Measurements from ENCODE around the gene TM2D1.

TM2D1 gene

GRCh38 chr1:61645476-61645875 is 79.5 kb downstream of the TM2D1 start:
- FAIRE-seq (no peak), DNase-seq (ENCODE audit: insufficient read length, low spot score) (no peak)

DNA sequence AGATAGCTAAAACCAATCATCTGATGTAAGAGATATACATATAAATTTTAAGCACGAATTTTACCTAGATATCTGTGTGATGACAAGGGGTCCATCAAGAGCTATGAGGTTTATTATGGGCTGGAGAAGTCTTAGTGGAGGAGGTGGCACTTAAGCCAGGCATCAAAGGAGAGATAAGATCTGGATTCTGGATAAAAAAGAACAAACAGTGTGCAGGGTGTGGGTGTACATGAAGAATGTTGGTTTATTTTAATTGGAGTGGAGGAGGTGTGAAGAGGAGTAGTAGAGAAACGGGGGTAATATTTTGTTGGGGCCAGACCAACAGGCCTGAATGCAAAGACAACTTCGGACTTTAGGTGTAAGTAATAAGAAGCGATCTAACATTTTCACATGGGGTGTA is 80.6 kb downstream of the TM2D1 start:
- no peak for DNase-seq (ENCODE audit: insufficient read length, low spot score)
- no peak for FAIRE-seq

DNA sequence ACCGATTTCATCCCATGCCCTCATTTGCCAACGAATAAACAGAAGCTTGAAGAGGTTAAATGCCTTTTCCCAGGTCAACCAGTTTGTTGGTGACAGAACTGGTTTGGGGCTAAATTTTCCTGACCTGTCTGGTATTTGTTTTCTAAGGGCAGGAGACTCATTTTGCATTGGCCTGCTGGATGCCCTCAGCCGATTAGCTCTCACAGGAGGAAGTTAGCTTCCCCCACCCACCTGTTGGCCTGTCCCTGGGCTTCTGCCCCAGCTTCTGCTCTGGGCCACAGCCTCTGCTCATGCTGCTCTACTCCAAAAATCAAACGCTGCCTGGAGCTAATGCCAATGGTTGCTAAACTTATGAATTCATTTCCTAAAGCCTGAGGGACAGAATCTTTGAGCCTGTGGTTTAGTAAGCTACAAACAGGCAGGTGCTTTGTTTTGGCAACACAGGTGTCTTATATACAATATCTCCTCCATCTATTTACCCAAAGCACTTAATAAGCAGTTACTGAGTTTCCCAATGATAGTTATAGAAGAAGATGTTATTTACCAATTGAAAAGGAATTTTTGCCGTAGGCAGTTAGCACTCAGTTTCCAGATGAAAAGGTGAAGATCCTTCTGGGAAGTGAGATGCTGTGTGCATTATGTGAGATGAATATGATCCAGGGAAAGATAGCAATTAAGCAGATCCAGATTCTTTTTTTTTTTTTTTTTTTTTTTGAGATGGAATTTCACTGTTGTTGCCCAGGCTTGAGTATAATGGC is 82.3 kb downstream of the TM2D1 start:
- FAIRE-seq (no peak), DNase-seq (ENCODE audit: insufficient read length, low spot score) (no peak)

DNA sequence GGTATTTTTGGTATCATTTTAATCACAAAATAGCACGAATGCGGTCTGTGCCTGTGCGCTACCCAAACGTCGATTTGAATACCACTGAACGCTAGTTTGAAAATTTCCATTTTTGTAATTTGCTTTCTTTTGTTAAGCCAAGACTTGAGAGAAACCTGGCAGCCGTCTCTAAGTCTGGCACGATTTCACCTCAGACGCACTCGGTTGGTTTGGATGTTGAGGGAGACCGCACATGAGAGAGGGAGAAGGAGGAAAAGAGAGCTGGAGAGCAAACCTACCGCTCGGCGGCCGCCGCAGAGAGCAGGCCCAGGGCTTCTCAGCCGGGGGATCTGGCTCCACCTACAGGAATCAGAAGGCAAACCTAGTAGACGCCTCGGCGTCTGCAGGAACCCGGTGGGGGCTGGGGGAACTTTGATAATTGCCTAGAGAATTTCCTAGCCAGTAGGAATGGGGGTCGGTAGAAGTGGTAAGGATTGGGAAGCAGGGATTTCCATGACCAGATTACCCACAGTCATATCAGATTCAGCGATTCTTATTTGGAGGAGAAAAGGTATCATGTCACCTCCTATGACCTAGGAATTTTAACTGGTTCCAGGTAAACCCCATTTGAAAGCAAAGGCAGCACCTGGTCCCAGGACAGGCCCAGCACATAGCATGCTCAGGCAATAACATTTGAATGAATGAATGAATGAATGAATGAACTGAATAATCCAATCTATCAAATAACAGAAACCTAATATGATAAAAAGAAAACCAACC is 83.2 kb downstream of the TM2D1 start:
- peak; percentile 75 for FAIRE-seq

DNA sequence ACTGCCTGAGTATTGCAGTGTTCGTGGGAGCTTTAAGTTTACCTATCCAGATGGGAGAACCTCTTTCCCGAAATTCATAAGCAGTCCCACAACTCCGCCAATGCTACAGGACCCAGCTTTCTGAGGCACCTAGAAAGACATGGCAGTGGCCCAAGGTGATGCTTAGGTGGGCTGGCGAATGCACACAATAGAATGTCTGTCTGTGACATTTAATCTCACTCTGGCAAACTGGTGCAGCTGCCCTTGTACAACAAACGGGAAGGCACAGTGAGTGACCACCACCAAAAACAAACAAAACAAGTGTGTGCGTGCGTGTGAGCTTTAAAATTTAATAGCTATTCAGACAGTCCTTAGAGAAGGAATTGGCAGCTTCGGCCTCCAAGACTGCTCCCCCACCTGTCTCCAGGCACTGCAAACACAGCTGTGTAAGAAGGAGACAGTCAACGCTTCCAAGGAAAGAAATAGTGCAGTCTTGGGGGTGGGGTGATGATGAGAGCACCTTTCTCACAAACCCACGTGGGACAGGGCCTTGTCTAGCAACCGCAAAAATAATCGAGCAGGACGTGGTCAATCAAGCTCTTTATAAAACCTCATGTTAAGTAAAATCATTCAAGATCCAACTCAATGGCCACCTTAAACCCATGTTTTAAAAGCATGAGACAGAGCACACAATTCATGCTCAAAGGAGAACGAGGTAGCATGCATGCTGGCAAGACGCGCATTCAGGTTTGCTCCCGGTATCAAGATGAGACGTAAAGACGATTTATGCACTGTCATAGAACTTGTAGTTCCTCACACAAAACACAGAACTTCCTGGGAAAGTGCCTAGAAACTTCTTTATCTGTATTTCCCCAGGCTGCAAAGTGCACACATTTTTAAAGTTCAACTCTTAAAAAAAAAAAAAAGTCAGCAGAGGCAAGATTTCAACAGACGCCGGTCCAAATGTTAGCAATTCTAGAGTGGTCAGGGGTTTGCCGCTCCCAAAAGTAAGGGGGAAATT is 84.1 kb downstream of the TM2D1 start:
- FAIRE-seq (no peak), DNase-seq (ENCODE audit: insufficient read length, low spot score) (no peak)

More for the DNA sequence above, 83.2 kb downstream of the TM2D1 start:
- DNase-seq (ENCODE audit: insufficient read length, low spot score) = peak; percentile 52

DNA sequence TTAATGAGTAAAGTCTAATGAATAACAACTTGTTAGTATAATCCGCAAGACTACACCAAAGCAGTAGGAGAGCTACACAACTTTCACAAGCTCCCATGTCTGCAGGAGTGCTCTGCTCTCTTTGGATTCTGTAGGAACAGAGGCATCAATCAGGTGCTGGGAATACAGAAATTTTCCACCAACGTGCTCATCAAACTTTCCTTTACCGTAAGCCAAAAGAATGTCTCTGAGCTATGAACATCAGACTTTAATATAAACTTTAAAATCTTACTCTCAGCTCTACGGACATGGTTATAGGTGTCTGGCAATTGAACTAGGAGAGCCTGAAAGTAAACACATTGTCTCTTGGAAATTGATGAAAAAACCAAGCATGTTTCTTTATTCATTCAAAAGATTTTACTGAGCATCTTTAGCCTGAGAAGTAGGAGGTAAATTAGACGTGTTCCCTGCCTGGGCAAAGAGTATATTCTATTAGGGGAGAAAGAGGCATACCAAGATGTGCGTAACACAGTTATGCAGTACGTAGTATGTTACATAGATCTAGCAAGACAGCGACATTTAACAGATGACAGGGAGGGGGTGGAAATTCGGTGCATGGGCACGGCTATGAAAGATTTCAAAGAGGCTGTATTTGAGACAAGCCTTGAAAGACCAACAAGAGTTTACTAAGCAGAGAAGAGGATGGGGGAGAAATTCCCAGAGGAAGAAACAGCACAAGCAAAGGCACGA is 85.2 kb downstream of the TM2D1 start:
- no peak for FAIRE-seq
- no peak for DNase-seq (ENCODE audit: insufficient read length, low spot score)

- DNase-seq (ENCODE audit: insufficient read length, low spot score) = no peak
- no peak for FAIRE-seq
These were observed 85.9 kb downstream of the TM2D1 start for GRCh38 chr1:61638911-61639605.

GRCh38 chr1:61638296-61638695 is 86.6 kb downstream of the TM2D1 start:
- DNase-seq (ENCODE audit: insufficient read length, low spot score) (no peak), FAIRE-seq (no peak)

DNA sequence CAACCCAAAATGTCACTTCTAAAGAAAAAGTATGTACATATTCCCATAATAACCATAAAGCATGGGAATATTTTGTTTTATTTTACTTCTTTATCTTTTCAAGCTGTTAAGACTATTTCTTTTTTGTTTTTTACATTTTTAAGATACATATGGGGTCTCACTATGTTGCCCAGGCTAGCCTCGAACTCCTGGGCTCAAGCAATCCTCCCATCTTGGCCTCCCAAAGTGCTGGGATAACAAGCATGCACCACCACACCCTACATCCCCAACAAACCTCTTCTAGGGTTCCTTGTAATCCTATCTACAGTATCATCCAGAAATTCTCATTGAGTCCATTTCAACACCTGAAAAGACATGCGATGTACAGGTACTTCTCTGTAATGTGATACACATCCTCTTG is 87.5 kb downstream of the TM2D1 start:
- DNase-seq (ENCODE audit: insufficient read length, low spot score) = no peak
- no peak for FAIRE-seq

DNA sequence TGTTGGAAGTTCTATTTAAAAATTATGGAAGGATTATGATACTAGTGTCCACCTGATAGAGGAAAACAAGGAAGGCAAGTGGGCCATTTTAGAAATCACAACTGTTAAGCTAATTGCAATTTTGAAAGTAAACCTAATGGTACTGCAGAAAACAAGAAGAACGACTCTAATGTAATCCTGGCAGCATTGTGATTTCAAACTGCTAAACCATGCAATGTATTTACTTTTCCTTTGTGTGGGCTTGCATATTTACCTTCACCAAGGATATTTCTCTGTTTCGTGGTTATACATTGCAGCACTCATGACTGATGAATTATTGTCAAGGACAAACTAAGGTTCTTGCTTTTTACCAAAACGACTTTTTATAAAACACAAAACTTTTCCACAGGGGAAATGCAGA is 88.1 kb downstream of the TM2D1 start:
- FAIRE-seq = no peak
- no peak for DNase-seq (ENCODE audit: insufficient read length, low spot score)

DNA sequence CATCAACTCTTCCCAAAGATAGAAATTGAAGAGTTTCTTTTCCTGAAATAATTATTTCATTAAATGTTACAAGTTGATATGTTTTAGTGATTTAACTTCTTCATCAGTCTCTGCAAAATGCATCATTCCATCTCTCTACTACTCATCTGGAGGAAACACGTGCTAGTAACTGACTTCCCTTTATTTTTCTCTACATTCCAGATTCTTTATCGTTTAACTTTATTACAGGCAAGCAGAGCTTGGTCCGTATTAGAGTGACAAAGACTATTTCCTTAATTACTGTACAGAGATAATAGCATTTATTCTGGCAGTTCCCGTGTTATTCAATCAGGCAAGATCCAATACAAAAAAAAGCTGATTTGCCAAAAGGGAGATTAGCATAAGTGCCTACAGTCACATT is 88.6 kb downstream of the TM2D1 start:
- DNase-seq (ENCODE audit: insufficient read length, low spot score) (no peak), FAIRE-seq (no peak)

DNA sequence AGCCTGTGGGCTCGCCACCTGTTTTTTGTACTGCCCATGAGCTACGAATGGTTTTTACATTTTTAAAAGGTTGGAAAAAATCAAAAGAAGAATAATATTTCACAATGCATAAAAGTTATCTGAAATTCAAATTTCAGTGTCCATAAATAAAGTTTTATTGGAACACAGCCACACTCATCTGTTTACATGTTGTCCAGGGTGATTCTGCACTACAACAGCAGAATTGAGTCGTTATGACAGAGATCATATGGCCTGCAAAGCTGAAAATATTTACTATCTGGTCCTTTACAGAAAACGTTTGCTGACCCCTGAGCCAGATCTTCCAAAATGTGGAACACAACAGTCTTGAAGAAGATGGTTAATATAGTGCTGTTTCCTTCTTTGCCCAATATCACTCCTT is 89.4 kb downstream of the TM2D1 start:
- no peak for DNase-seq (ENCODE audit: insufficient read length, low spot score)
- no peak for FAIRE-seq

DNA sequence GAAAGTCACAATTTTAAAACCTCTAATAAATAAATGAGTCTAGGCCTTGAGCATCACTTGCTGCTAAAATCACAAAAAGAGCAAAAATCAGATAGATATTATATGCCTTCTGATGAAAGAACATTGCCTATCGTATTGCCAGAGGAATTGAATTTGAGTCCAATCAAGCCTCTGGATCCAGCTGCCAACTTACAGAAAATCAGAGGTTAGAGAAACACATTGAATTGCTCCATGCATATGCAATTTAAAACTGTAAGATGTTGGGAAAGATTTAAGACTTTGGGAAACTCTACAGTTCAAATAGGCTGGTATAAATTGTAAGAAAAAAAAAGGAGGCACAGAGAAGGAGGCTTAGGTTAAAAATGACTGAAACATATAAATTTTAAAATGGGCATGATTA is 93.5 kb downstream of the TM2D1 start:
- no peak for FAIRE-seq
- no peak for DNase-seq (ENCODE audit: insufficient read length, low spot score)
